Embryonic facial prominence (tissue), 1 donor: Measurements from ENCODE around the gene TXLNA.
"Not testable (repeated sequence)": the region's sequence is repeated elsewhere in the genome, so short reads cannot be mapped to it uniquely, and the experiment has no call there.

Experiments used
- DNase-seq: peaks from one replicate; pipeline ENCODE4 v3.0.0-alpha.2; 2016; ENCODE audit errors: extremely low spot score

TXLNA gene

DNA sequence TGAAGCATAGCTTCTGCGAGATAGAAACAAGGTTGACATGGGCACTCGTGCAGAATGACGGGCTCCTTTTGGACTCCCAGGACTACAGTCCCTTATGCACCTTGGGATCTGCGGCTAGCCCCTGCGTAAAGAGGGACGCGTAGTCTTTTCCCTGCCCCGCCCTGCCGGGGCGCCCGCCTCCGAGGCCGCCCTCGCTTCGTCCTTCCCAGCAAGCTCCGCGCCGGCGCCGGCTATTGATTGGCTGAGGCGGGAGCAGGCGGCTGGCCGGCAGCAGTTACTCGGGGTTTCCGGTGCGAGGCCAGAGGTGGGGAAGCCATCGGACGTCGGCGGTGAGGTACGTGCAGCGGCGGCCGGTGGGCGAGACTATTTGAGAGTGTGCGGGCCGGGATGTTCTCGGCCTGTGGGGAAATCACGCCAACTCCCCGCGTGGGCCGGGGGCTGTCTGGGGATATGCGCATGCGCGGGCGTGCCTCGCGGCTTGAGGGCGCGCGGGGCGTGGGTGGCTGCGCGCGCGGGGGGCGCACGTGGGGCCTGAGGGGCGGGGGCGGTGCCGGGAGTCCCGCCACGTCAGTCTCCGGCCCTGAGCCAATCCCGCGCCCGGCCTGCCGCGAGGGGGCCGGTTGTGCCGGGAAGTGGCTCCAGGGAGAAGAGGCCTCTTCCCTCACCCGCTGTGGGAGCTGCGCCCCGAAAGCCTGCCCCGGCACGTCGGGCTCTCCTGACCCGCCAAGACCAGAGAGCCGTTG is at the start of gene TXLNA:
TSS of gene TXLNA (plus strand) at position 233 of the 743 bp plus-strand sequence. CDS start 671 bp downstream, outside the sequence.
- peak; percentile 82 for DNase-seq

- DNase-seq = not testable (repeated sequence)
Observed at GRCh38 chr1:32133950-32134280, 45.6 kb upstream of the TXLNA start.

DNA sequence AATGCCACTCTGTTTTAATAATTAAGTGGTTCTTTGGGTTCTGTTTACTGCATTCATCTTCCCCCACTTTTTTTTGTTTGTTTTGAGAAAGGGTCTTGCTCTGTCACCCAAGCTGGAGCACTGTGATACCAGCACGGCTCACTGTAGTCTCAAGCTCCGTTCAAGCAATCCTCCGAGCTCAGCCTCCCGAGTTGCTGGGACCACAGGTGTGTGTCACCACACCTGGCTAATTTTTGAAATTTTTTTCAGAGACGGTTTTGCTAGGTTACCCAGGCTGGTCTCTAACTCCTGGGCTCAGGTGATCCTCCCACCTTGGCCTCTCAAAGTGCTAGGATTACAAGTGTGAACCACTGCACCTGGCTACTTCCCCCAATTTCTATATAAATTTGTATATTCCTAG is 42.4 kb upstream of the TXLNA start:
- DNase-seq = no peak

DNA sequence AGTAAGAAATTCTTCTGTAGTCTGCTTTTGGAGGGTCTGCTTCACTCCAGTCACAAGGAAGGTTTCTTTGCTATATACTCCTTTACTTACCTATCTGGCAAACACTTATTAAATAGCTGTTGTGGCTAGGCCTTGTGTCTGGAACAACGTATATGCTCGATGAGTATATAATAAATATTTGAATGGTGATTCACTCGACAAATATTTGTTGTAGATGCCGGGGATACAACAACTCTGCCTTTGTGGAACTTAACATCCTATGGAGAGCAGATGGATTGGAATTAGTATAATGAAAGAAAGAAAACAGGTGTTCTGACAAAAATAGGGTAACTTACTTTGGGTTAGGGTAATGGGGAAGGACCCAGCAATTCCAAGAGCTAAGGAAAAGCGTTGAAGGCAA is 40.5 kb upstream of the TXLNA start:
- no peak for DNase-seq

GRCh38 chr1:32142446-32143301 is 36.8 kb upstream of the TXLNA start:
- DNase-seq = peak; percentile 47

GRCh38 chr1:32143302-32143695 is 36.2 kb upstream of the TXLNA start:
- not testable (repeated sequence) for DNase-seq

DNA sequence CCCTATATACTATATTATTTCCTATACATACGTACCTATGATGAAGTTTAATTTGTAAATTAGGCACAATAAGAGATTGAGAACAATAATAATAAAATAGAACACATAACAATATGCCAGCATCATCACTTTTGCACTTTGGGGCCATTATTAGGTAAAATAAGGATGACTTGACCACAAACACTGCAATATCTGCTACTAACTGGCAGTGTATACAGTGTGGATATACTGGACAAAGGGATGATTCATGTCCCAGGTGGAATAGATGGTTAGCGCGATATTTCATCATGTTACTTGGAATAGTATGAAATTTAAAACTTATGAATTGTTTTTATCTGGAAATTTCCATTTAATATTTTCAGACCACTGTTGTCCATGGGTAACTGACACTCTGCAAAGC is 35.4 kb upstream of the TXLNA start:
- DNase-seq = no peak

GRCh38 chr1:32147799-32148198 is 31.7 kb upstream of the TXLNA start:
- DNase-seq = not testable (repeated sequence)

- no peak for DNase-seq
Observed at GRCh38 chr1:32150847-32151246, 28.6 kb upstream of the TXLNA start.

DNA sequence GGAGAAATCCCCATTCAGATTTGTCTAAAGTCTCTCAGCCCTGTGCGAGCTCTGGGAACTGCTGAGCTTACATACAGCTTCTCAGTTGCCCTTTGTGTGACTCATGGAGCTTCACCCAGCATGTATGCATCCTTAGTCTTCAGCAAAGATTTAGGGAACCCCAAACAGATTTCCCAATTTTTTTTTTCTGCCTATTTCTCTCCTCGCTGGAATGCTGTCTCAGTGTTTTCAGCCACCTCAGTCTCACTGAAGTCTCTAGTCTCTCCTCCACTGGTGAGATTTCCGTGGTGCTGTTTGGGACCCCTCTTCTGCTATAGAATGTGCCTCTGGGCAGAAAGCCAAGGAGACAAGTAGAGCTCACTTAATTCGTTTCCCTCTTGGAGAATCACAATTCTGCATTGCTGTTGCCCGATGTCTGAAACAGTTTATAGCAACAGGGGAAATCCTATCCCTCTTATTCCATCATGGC is 28.1 kb upstream of the TXLNA start:
- DNase-seq = peak; percentile 62

DNA sequence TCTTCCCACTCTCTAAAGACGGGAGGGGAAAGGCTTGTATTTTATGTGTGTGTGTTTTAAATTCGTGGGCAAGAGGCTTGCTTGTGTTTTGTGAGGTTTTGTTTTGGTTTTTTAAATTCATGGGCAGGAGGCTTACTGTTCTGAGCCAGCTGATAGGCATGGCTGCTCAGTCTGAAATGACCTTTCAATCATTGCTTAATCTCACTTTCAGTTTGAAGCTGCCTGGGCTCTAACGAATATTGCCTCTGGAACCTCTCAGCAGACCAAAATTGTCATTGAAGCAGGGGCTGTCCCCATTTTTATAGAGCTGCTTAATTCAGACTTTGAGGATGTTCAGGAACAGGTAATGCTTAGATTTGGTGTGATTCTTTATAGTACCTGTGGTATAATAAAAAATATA is 20.3 kb upstream of the TXLNA start:
- no peak for DNase-seq

DNA sequence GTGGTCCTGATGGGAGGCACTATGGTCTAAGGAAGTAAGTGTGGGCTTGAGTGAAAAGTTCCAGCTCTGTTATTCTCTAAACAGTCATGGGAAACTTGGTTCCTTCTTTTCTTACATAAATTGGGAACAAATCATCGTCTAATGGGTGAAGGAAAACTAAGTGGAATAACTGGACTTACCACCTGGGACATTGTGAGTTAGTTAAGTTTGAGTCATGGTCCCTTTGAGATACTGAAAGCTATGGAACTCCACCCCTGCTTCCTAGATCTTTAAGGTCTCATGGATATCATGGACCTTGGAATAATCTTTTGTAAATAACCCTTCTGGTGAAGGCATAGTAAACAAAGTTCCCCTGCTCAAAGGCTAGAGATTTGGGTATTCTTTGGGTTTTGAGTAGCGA is 16.1 kb upstream of the TXLNA start:
- DNase-seq = no peak

- DNase-seq = not testable (repeated sequence)
Observed at GRCh38 chr1:32165633-32166032, 13.8 kb upstream of the TXLNA start.

- DNase-seq = no peak
Observed at GRCh38 chr1:32170991-32171390, 8.5 kb upstream of the TXLNA start.

DNA sequence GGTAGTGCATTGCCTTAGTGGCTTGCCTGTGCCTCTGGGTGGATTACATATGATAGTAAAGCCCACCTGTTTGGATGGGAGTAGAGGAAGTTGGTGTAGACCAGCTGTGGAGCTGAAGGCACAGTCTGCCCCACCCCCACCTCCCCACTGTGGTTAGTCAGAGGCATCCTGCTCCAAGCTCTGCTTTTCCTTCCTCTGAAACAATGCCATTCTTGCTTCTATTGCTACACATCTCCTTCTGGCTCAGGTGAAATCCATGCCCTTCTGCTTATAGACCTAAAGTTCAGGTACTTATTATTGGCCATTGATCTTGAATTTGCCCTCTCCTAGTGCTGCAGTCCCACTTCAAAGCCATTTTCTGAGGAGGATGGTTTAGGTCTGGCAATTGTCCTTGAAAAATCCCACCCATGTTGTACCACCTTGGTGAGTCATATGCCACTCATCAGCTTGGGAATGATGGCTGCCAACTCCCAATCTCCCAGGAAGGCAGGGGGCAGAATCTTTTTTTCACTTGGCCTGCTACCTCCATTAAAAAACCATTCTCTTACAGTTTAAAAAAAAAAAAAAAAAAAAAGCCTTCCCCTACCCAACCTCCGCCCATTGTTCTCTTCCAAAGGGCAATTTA is 6.7 kb upstream of the TXLNA start:
- no peak for DNase-seq

DNA sequence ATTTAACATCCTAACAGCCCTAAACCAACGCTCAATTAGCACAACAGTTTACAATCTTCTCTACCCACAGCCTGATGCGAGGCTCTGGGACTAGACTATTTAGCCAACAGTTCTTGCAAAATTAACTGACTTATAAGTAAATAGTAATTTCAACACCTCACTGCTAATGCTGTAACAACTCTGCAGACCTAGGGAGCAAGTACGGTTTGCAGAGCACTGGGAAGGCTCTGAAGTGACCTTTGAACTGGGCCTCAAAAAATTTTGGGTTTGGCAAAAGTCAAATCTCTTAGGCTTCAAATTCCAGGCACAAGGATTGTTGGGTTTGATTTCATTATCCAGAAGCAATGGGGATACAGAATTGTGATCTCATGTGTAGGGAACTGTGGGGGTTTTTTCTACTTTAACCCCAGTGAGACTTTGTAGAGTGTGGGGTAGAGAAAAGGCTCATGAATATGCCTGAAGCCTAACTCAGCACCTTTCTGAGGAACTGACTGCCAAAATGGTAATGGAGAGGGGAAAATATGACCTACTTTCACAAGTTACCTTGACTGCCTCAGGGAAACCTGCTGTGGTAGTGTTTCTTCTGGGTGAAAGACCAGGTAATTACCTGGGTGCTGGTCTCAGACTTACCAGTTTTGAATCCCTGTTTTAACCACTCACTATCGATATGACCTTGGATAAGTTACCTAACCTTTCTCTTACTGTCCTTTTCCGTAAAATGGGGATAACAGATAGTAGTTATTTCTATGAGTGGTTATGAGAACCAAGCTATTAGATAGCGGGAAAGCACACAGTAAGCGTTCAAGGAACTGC is 889 bp upstream of the TXLNA start:
- no peak for DNase-seq

DNA sequence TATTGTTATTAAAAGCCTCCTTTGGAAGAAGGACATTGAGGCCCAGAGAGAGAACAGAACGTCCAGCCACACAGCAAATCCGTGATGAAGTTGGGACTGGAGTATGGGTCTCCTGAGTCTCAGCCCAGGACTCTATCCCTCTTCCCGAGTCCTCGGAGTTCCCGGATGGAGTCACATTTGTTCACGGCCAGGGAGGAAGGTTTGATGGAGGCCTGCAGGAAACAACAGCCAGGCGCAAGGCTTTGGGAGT is 357 bp upstream of the TXLNA start:
- no peak for DNase-seq

GRCh38 chr1:32180186-32181060 is 948 bp downstream of the TXLNA start:
- no peak for DNase-seq

- DNase-seq = no peak
Observed at GRCh38 chr1:32181065-32181464, 1.6 kb downstream of the TXLNA start.

DNA sequence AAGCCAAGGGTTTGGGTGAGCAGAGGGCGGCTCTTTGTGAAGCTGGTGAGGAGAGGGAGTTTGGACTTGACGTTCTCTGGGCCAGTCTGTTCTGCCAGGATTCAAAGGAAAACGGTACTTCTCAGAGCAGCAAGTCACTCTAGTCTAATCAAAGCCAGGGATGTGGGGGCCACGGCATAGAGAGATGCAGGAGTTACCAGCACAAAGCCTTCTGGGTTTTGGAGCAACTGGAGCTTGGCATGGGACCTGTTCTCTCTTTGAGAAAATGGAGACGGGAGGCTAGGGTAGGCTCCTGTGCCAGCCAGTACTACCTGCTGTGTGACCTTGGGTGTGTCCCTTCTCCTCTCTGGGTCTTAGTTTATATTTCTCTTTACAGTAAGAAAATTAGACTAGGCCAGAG is 2.1 kb downstream of the TXLNA start:
- no peak for DNase-seq

DNA sequence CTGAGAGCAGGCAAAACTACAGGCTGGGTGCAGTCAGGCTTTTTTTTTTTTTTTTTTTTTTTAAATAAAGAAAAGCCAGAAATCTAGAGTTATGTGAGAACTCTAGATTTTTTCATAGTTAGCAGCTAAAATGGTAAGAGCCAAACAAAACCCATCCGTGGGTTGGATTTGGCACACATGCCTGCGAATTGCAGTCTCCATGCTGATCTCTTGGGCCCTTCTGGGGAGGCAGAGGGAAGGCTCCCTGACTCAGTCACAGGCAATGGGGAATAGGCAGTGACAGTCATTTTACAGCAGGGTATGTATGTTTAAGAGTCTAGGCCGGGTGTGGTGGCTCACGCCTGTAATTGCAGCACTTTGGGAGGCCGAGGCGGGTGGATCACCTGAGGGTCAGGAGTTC is 2.6 kb downstream of the TXLNA start:
- no peak for DNase-seq
